ENCODE measurements around the gene SERGEF.

- TF ChIP-seq GABPA (IDR thresholded peaks at IDR 0.05; ENCODE audit: low read depth), result no peak
- TF ChIP-seq CTCF (IDR thresholded peaks at IDR 0.05; ENCODE audit: insufficient read depth, low read length), result no peak
- no peak for TF ChIP-seq POLR2AphosphoS5 (IDR thresholded peaks at IDR 0.05; ENCODE audit: low read depth)
- no peak for TF ChIP-seq REST (IDR thresholded peaks at IDR 0.05; ENCODE audit: insufficient replicate concordance, low read depth)
Measured at GRCh38 chr11:17840101-17840548, 172.7 kb downstream of the SERGEF start.

All from HL-60 (cell line).